SK-N-SH (cell line): ENCODE results near the gene PGK2. TPM values are rescaled to one million over a fixed set of nuclear protein-coding genes. Genes with fewer than 3 reads are reported as not detected.

Source experiments
- CTCF ChIA-PET: fragments of 300-600, 350-600 bp; formaldehyde crosslinking; extraction: SDS; loops from one replicate; lab custom pipeline; 2021; lab: Yijun Ruan, JAX
- POLR2A ChIA-PET: fragments of 350-600 bp; sonication (Branson Sonifier 250); formaldehyde crosslinking; extraction: SDS; loops from one replicate; lab custom pipeline; 2020; ENCODE audit warnings: antibody characterized with exemption, inconsistent platforms; lab: Yijun Ruan, JAX
- DNase-seq: peaks from one replicate; pipeline ENCODE4 v3.0.0; 2012
- H2AFZ ChIP-seq: fragments of 200-600 bp; sonication (generic); 2 replicates; pipeline ENCODE4 v1.8.1; 2016; ENCODE audit warnings: antibody characterized with exemption, mild to moderate bottlenecking, low read depth
- H3F3A ChIP-seq: fragments of 200-600 bp; sonication (generic); replicated peaks from 2 replicates; pipeline ENCODE3; 2016; ENCODE audit warnings: antibody characterized with exemption, mild to moderate bottlenecking; ENCODE audit not compliant: insufficient read depth
- H3K27ac ChIP-seq, 2 experiments: fragments of 200-500 bp in 1 of 2; fragments of 200-600 bp in 1 of 2; sonication (Bioruptor generic) in 1 of 2; sonication (generic), shearing (Covaris generic) in 1 of 2; 2 replicates each; pipeline versions ENCODE4 v1.5.1 to v1.6.1; 2014 to 2016; ENCODE audit warnings: low read depth in 2 of 2, inconsistent platforms in 1 of 2, low read length in 1 of 2, mild to moderate bottlenecking in 1 of 2, mixed read lengths in 1 of 2
- H3K27me3 ChIP-seq: fragments of 200-600 bp; sonication (generic), shearing (Covaris generic); 2 replicates; pipeline ENCODE4 v1.6.1; 2016; ENCODE audit warnings: mixed run types; ENCODE audit not compliant: insufficient read depth
- H3K36me3 ChIP-seq, 2 experiments: fragments of 200-500 bp in 1 of 2; fragments of 200-600 bp in 1 of 2; sonication (Bioruptor generic) in 1 of 2; sonication (generic) in 1 of 2; replicated peaks in 1 of 2; 2 replicates each; pipeline versions ENCODE3 to v1.5.1; 2014 to 2016; ENCODE audit warnings: low read length in 1 of 2, mild to moderate bottlenecking in 1 of 2; ENCODE audit not compliant: insufficient read depth in 2 of 2, control insufficient read depth in 1 of 2
- H3K4me1 ChIP-seq, 2 experiments: fragments of 200-500 bp in 1 of 2; fragments of 200-600 bp in 1 of 2; sonication (Bioruptor generic) in 1 of 2; sonication (generic), shearing (Covaris generic) in 1 of 2; 2 replicates each; pipeline versions ENCODE4 v1.5.1 to v1.6.1; 2014 to 2016; ENCODE audit warnings: low read depth in 1 of 2, low read length in 1 of 2, mixed run types in 1 of 2; ENCODE audit not compliant: insufficient read depth in 2 of 2, control insufficient read depth in 1 of 2
- H3K4me2 ChIP-seq: fragments of 200-600 bp; sonication (generic), shearing (Covaris generic); 2 replicates; pipeline ENCODE4 v1.6.1; 2017; ENCODE audit warnings: mixed run types
- H3K4me3 ChIP-seq, 2 experiments: fragments of 200-500 bp in 1 of 2; fragments of 200-600 bp in 1 of 2; sonication (Bioruptor generic) in 1 of 2; sonication (generic), shearing (Covaris generic) in 1 of 2; 2 replicates each; pipeline versions ENCODE4 v1.5.1 to v1.8.1; 2014 to 2016; ENCODE audit warnings: low read depth in 2 of 2, inconsistent platforms in 1 of 2, low read length in 1 of 2, mild to moderate bottlenecking in 1 of 2, mixed read lengths in 1 of 2, moderate library complexity in 1 of 2
- H3K79me2 ChIP-seq: fragments of 200-600 bp; sonication (generic); 2 replicates; pipeline ENCODE4 v1.8.1; 2017; ENCODE audit warnings: mild to moderate bottlenecking; ENCODE audit not compliant: insufficient read depth
- H3K9ac ChIP-seq: fragments of 200-600 bp; sonication (generic); 2 replicates; pipeline ENCODE4 v1.6.1; 2017; ENCODE audit warnings: mixed run types
- H3K9me2 ChIP-seq: fragments of 200-600 bp; sonication (generic); 2 replicates; pipeline ENCODE4 v1.6.1; 2017; ENCODE audit warnings: mixed run types
- H3K9me3 ChIP-seq: fragments of 200-600 bp; sonication (generic); 2 replicates; pipeline ENCODE4 v1.6.1; 2017; ENCODE audit warnings: mixed run types, mild to moderate bottlenecking, moderate library complexity
- H4K20me1 ChIP-seq: fragments of 200-600 bp; sonication (generic); 2 replicates; pipeline ENCODE4 v1.6.1; 2017; ENCODE audit warnings: mild to moderate bottlenecking, mixed run types; ENCODE audit not compliant: insufficient read depth
- EP300 ChIP-seq, 2 experiments: IDR thresholded peaks; 2 replicates each; pipeline versions ENCODE4 v1.4.0 to v1.6.1; 2012; ENCODE audit warnings: borderline replicate concordance in 1 of 2, low read depth in 1 of 2, low read length in 1 of 2
- EZH2phosphoT487 ChIP-seq: fragments of 200-600 bp; sonication (generic); IDR thresholded peaks from 2 replicates; pipeline ENCODE4 v1.6.1; 2017; ENCODE audit warnings: low read depth, mixed run types, mild to moderate bottlenecking, antibody characterized with exemption, moderate library complexity, borderline replicate concordance
- FOXM1 ChIP-seq: IDR thresholded peaks from 2 replicates; pipeline ENCODE4 v1.4.0; 2012; ENCODE audit warnings: low read depth, mild to moderate bottlenecking
- GATA2 ChIP-seq: sonication (generic); formaldehyde crosslinking; IDR thresholded peaks from 2 replicates; pipeline ENCODE4 v1.5.0; 2020; ENCODE audit warnings: mild to moderate bottlenecking, missing genetic modification reagents
- MXI1 ChIP-seq: IDR thresholded peaks from 2 replicates; pipeline ENCODE4 v1.6.1; 2012; ENCODE audit warnings: mild to moderate bottlenecking, low read depth, low read length, improper control_type of control experiment
- NRF1 ChIP-seq: IDR thresholded peaks from 2 replicates; pipeline ENCODE4 v1.6.1; 2012; ENCODE audit warnings: low read depth, mild to moderate bottlenecking, low read length
- POLR2AphosphoS5 ChIP-seq: IDR thresholded peaks from 2 replicates; pipeline ENCODE4 v1.6.1; 2012; ENCODE audit warnings: low read depth, low read length
- RAD21 ChIP-seq: IDR thresholded peaks from 2 replicates; pipeline ENCODE4 v1.6.1; 2012; ENCODE audit warnings: mild to moderate bottlenecking, low read length
- RCOR1 ChIP-seq: fragments of 150-350 bp; IDR thresholded peaks from 2 replicates; pipeline ENCODE4 v1.6.1; 2017; ENCODE audit warnings: antibody characterized with exemption, low read length
- RFX5 ChIP-seq: IDR thresholded peaks from 2 replicates; pipeline ENCODE4 v1.6.1; 2012; ENCODE audit warnings: mild to moderate bottlenecking, improper control_type of control experiment, low read length
- RXRA ChIP-seq: IDR thresholded peaks from 2 replicates; pipeline ENCODE4 v1.4.0; 2012; ENCODE audit warnings: low read depth, mild to moderate bottlenecking, borderline replicate concordance
- SMC3 ChIP-seq: IDR thresholded peaks from 2 replicates; pipeline ENCODE4 v1.6.1; 2012; ENCODE audit warnings: low read depth, low read length, improper control_type of control experiment
- TAF1 ChIP-seq: IDR thresholded peaks from 2 replicates; pipeline ENCODE4 v1.6.1; 2012; ENCODE audit warnings: low read depth, mild to moderate bottlenecking, low read length, moderate library complexity, borderline replicate concordance
- TCF12 ChIP-seq: IDR thresholded peaks from 2 replicates; pipeline ENCODE4 v1.4.0; 2012
- YY1 ChIP-seq: IDR thresholded peaks from 2 replicates; pipeline ENCODE4 v1.4.0; 2012; ENCODE audit warnings: low read depth, mild to moderate bottlenecking
- WGBS: methylation state at CpG from one replicate; pipeline ENCODE4 v1.1.6; 2017; ENCODE audit warnings: low lambda C conversion rate; 5-methylcytosine and 5-hydroxymethylcytosine counted together
- polyA plus RNA-seq, 3 experiments: library from polyadenylated mRNA; depleted of rRNA; stranded (reverse); fragments of >200 nt; gene quantifications; 2 replicates each; pipeline ENCODE4 v1.2.3, GENCODE V29; 2012
- TF ChIP-seq, protein P1 (sequence below): IDR thresholded peaks from 2 replicates; pipeline ENCODE4 v1.4.0; 2012; ENCODE audit warnings: low read depth
- TF ChIP-seq, protein P2 (sequence below): IDR thresholded peaks from 2 replicates; pipeline ENCODE4 v1.4.0; 2012; ENCODE audit warnings: low read depth, borderline replicate concordance
- TF ChIP-seq, protein P3 (sequence below): fragments of 150-350 bp; IDR thresholded peaks from 2 replicates; pipeline ENCODE4 v1.6.1; 2017; ENCODE audit warnings: antibody characterized with exemption, low read length, low read depth, borderline replicate concordance

PGK2 gene
- polyA plus RNA-seq, 1 of the 3 experiments (the other 2 are of a cell fraction), result not detected

DNA sequence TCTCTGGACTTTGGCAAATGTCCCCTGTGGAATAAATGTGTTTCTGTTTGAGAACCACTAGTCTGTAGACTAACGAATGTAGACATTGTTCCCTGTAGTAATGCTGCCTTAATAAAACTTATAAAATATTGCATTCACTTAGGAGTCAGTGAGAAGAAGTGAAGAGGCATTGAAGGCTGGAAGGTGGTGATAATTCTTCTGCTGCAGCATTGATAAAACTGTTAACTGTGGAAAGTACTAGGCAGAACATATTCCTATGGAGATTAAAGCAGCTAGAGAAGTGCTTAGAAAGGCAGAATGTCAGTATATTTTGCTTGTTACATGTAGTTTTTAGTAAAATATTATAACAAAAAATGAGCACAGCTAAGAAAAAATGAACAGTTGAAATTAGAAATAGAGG lies 4.8 kb downstream of the PGK2 start:
- no peaks in the 10 kb centered on the region for H3K79me2 ChIP-seq
- DNase-seq, result no peak
- no peak overlapping the region for H3K9ac ChIP-seq
- no peaks in the 10 kb centered on the region for H3F3A ChIP-seq
- no peak overlapping the region for H3K4me2 ChIP-seq
- H3K4me3 ChIP-seq, result no peak overlapping the region
- no peaks in the 10 kb centered on the region for H3K9me2 ChIP-seq
- CTCF ChIA-PET, result no interaction called here
- no peaks in the 10 kb centered on the region for H4K20me1 ChIP-seq
- H2AFZ ChIP-seq, result no peak overlapping the region
- H3K9me3 ChIP-seq, result no peaks in the 10 kb centered on the region
- TF ChIP-seq GATA2 (CRISPR knock-in tag), result no peak
- no peak for TF ChIP-seq RAD21
- TF ChIP-seq TAF1, result no peak
- no peak for TF ChIP-seq TCF12
- TF ChIP-seq, protein P1, sequence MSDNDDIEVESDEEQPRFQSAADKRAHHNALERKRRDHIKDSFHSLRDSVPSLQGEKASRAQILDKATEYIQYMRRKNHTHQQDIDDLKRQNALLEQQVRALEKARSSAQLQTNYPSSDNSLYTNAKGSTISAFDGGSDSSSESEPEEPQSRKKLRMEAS, result no peak
- TF ChIP-seq EP300 (IDR thresholded peaks at IDR 0.05; ENCODE audit: borderline replicate concordance in 1 of 2, low read depth in 1 of 2, low read length in 1 of 2), result no peak
- TF ChIP-seq RXRA, result no peak
- TF ChIP-seq, protein P2, sequence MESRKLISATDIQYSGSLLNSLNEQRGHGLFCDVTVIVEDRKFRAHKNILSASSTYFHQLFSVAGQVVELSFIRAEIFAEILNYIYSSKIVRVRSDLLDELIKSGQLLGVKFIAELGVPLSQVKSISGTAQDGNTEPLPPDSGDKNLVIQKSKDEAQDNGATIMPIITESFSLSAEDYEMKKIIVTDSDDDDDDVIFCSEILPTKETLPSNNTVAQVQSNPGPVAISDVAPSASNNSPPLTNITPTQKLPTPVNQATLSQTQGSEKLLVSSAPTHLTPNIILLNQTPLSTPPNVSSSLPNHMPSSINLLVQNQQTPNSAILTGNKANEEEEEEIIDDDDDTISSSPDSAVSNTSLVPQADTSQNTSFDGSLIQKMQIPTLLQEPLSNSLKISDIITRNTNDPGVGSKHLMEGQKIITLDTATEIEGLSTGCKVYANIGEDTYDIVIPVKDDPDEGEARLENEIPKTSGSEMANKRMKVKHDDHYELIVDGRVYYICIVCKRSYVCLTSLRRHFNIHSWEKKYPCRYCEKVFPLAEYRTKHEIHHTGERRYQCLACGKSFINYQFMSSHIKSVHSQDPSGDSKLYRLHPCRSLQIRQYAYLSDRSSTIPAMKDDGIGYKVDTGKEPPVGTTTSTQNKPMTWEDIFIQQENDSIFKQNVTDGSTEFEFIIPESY, result no peak
- TF ChIP-seq RFX5, result no peak
- no peak for TF ChIP-seq FOXM1
- TF ChIP-seq POLR2AphosphoS5, result no peak
- no peak for TF ChIP-seq EZH2phosphoT487
- no peak for TF ChIP-seq RCOR1
- TF ChIP-seq MXI1, result no peak
- no peak for TF ChIP-seq SMC3
- TF ChIP-seq, protein P3, sequence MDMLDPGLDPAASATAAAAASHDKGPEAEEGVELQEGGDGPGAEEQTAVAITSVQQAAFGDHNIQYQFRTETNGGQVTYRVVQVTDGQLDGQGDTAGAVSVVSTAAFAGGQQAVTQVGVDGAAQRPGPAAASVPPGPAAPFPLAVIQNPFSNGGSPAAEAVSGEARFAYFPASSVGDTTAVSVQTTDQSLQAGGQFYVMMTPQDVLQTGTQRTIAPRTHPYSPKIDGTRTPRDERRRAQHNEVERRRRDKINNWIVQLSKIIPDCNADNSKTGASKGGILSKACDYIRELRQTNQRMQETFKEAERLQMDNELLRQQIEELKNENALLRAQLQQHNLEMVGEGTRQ, result no peak
- TF ChIP-seq NRF1, result no peak
- no peak for TF ChIP-seq YY1
- POLR2A ChIA-PET, result no interaction called here
- no peaks in the 10 kb centered on the region for H3K36me3 ChIP-seq
- no peaks in the 10 kb centered on the region for H3K27me3 ChIP-seq
- H3K27ac ChIP-seq, result no peak overlapping the region
- 0% methylated on average over 1 of the region's 1 CpG for whole genome bisulfite sequencing
- no peaks in the 10 kb centered on the region for H3K4me1 ChIP-seq
